NCI-H2171 (cell line): Measurements from ENCODE around the gene BAX.

Experiments
- DNase-seq: peaks from one replicate; lab custom pipeline; 2025; lab: John Stamatoyannopoulos, UW

The BAX gene

DNA sequence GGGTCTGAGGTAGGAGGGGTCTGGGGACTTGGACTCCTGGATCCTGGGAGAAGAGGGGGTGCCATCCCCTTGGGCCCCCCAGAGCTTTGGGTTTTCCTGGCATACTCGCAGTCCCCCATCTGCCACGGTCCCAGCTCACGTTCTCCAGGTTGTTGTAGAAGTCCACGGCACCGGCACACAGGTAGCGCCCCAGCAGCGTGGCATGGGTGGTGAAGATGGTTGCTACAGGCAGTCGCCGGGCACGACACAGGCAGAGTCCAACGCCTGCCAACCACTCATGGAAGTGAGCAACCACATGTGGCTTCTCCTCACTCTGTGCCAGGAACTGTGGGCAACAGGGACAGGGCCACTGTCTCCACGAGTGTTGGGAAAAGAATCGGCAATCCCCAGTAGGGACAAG, 31.0 kb downstream of the BAX start:
- DNase-seq: no peak

DNA sequence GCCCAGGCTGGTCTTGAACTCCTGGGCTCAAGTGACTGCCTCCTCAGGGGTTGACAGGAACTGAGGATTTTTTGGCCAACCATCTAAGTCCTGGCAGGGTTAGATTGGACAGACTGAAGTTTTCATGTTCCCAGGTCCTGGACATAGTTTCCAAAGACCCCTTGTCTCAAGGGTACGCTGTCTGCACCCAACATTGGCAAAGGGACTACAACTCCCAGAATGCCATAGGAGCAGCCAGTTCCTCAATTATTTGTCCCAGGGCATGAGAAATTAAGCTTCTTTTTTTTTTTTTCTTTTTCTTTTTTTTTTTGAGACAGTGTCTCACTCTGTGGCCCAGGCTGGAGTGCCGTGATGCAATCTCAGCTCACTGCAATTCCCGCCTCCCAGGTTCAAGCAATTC, 31.5 kb downstream of the BAX start:
- no peak for DNase-seq

DNA sequence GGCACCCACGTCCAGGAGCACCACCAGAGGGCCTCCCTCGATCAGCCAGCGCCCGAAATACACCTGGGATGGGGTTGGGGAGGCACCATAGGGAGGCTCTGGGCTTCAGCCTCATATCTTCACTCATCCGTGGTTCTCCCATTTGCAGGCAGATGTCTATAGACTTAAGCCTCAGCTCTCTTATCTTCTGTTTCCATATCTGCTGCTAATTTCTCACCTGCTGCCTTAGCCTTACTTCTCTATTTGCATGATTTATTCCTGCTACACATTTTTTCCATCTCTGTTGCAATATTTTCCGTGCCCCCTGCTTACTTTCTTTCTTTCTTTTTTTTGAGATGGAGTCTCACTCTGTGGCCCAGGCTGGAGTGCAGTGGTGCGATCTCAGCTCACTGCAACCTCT, 32.6 kb downstream of the BAX start:
- DNase-seq: no peak

DNA sequence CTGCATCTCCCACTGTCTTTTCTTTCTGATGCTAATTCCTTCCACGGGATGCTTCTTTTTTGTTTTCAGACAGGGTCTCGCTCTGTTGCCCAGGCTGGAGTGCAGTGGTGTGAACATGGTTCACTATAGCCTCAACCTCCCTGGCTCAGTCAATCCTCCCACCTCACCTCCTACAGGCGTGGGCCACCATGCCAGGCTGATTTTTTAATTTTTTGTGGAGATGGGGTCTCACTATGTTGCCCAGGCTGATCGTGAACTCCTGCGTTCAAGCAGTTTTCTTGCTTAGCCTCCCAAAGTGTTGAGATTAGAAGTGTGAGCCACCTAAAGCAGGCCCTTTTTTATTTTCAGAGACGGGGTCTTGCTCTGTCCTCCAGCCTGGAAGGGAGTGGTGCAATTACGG, 33.6 kb downstream of the BAX start:
- DNase-seq: no peak

DNA sequence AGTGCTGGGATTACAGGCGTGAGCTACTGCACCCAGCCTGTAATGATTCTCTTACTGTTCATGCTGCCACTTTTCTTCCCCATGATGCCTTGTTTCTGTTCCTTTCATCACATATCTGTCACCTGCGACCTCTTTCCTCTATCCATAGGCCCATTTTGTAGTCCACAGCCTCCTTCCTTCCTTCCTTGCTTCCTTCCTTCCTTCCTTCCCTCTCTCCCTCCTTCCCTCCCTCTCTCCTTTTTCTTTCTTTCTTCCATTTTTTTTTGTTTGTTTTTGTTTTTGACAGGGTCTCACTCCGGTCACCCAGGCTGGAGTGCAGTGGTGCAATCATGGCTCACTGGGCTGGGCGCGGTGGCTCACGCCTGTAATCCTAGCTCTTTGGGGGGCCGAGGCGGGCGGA, 34.2 kb downstream of the BAX start:
- no peak for DNase-seq

DNA sequence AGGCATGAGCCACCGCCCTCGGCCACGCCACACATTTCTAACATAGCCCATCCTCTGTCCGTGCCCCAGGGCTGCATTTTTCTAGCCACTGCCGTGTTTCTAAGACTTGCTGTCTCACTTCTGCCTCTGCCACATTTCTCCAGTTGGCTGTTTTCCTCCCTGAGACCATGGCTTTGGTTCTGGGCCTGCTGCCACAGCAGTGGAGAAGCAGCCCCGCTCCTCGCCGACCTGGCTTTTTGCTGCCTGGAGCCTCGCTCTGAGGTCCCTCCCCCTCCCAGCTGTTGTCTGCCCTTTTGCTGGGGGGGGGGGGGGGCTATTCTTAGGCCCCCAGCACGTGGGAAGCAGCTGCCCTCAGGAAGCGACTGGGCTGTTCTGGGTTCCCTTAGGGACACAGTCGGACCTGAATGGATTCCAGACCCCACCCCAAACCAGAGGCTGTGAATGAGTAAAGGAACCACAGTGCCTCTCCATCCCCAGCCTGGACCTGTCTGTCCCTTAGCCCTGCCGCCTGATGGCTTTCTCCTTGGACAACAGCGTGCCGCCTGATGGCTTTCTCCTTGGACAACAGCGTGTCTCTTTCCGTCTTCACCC, 35.1 kb downstream of the BAX start:
- DNase-seq: no peak

DNA sequence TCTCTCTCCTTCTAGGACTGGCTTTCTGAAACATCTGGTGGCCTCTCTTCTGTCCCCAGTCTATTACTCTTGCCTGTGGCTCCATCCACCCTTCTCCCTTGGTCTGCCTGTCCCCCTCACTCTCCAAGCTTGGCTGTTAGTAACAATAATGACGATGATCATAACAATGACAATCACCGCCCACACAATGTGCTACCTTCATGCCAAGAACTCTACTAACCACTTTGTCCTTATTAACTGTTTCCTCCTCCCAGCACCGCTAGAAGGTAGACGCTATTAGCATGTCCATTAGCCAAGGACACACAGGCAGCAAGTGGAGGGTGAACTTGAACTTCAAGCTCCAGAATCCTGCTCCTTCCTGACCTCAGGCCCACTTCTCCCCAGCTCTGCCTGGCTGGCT, 35.7 kb downstream of the BAX start:
- DNase-seq: no peak

DNA sequence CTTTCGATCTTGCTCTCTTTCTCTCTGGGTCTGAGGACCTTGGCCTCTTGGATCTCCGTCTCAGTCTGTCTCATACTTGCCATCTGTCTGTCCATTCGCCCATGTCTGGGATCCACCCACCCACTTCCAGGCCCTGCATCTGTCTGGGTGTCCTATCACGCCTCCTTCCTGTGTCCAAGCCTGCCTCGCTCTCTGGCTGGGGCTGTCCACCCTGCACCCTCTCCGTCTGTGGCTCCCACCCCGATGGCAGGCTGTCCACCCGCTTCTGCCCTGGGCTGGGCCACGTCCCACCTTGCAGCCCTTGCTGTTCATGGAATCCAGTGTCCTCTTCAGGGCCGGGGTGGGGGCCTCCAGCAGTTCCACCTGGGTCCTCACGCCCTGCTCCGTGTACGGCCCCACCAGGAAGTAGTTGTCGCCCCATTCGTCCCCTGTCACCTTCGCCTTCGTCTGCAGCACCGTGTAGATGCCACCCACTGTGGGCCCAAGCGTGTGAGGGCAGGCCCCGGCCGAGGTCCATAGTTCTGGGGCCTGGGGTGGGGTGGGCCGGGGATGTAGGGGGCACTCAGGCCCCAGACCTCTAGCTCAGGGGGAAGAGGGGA, 36.4 kb downstream of the BAX start:
- no peak for DNase-seq

DNA sequence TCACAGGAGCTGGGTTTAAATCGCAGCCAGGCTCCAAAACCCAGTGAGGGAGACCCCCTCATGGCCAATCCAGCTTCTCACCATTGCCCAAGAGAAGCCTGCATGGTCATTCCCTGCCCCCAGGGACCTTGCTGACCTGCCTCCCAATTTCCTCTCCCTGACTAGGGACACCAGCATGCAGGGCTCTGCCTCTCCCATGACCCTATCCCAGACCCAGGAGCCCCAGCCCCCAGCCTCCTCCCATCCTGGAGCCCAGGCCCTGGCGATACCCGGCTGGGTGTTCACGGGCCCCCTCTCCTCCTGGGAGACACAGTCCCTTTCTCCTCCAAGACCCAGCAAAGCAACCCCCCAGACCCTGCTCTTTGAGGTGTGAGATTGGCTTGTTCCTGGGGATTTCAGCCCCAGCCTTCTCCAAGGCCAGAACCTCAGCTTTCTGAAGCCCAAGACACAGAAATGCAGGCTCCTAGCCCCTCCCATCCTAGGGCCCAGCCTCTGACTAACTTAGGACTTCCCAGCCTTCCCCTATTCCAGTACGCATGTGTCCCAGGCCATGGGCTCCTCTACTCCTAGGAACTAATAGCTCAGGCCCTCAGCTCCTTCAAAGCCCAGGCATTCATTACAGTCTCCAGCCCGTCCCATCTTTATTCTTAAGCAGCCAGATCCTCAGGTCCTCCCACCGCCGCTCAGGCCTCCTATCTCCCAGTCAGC, 37.4 kb downstream of the BAX start:
- no peak for DNase-seq

DNA sequence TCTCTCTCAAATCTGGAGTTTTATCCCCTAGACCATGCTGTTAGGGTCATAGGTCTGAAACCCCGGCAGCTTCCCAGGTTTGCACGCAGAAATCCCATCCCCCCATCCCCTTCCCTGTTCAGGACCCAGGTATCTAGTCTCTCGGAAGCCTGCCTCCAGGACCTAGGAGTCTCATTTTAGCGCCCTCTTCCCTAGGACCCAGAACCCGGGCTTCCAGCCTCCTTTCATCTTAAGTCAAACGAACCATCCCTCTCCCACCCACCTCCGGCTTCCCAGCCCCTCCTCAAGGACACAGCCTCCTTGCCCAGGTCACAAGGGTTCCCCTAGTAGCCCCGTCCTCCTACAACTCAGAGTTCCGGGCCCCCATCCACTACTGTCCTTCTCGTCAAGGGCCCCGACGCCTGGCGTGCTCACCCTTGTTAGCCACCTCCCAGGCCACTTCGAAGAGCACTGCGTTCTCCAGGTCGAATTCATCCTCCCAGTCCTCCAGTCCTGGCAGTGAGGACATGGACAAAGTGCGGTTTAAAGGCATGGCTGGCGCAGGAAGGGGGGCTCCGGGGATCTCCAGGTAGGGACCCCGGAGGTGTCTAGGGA, 38.0 kb downstream of the BAX start:
- DNase-seq: no peak

DNA sequence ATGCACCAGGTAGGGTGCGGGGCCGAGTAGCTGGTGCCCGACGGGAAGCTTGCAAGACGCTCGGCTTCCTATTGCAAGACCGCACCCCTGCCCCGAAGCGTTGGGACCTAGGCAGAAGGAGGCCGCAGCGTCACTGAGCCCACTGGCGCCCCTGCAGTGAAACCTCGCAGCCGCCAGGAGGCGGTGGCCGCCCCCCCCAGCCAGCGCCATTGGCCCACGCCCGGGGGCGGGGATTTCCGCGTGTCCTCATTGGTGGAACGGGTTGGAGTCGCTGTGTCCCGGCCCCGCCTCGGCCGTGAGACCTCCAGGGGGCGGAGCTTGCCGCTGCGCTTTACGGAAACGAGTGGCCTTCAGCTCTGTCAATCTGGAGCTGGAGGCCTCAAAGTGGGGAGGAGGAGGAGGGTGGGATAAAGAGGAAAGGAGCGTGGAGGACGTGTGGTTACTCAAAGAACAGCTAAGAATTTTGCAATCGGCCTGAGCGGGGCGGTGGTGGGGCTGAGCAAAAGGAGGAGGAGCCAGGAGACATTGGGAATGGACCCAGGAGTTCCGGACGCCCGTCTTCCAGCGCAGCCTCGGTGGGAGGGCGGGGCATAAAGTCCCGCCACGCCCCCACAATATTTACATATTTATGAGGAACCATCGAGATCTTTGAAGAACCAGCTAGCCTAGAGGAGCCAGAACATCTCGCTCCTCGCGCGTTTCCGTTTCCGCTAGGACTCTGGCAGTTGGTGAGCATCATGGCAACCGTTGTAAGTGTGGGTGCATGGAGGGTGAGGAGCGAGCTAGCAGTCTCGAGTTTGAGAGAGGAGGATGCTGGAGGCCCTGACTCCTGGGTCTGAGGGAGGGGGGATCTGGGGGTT, 38.7 kb downstream of the BAX start, which contains the start of the genes GYS1 and RUVBL2:
GYS1 (minus strand) TSS at position 135 of the 860 bp plus-strand sequence. CDS start 197 bp downstream, outside the sequence.
RUVBL2 (plus strand) TSS at position 713 of the 860 bp plus-strand sequence; CDS start at position 738, 25 bp downstream.
- peak; percentile 99 for DNase-seq

DNA sequence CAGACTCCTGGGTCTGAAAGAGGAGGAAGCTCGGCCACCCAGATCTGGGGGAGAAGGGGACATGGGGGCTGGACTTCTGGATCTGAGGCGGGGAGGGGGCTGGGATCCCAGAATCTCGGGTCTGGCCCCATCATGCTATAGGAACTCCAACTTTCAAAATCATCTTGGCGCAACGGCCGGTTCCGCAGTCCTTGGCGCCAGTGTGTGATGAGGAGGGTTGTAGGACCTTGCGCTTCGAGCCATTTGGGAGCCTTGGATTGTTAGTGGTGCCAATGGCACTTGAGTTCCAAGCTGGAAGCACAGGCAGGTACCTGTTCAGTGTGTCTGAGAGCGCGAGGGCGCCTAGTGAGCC, 39.3 kb downstream of the BAX start:
- no peak for DNase-seq

DNA sequence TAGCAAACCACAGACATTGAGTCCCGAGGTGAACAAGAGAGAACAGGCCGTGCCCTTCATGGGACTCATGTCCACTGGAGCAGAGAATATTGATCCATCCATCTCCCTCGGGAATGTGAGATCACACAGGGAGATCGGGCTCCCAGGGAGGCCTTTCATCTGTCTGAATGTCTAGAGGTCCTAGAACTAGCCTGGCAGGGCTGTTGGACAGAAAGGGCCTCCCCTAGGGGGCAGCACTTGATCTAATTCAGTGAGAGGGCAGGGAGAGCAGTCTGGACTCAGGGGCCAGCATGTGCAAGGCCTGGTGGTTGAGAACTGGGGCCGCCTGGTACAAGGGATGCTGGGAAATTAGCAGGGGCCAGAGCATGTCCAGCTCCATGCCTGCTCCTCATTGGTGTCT, 43.3 kb downstream of the BAX start:
- DNase-seq: no peak

DNA sequence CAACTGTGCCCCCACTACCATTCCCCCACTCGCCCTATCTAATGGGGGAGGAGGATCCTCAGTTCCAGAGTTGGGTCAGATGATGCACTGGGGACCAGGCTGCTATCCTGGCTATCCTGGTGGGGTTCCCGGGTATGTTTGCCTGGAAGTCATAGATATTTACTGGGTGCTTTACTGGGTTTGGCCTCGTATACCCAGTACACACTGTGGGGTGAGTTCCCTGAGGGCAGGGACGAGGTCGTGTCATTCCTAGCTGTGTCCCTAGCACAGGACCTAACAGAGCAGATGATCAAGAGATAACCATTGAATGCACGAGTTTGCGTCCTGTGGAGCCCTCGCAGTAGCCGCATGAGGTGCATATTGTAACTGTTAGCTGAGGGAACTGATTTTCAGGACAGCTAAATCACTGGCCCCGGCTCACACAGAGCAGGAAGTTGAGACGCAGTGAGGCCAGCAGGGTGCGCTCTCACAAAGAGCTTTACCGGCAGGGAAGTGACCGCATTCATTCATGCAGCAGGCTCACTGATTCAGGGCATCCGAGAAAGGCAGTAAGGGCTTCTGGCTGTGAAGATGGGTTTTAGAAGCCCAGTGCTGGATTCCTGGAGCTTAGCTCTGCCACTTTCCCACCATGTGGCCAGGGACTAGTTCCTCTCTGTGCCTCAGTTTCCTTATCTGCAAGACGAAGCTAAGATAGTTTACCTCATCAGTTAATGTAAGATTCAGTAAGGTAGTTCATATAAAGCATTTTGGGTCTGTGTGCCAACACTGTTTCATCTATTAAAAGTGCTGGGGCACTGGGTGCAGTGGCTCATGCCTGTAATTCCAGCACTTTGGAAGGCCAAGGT, 45.0 kb downstream of the BAX start:
- no peak for DNase-seq

DNA sequence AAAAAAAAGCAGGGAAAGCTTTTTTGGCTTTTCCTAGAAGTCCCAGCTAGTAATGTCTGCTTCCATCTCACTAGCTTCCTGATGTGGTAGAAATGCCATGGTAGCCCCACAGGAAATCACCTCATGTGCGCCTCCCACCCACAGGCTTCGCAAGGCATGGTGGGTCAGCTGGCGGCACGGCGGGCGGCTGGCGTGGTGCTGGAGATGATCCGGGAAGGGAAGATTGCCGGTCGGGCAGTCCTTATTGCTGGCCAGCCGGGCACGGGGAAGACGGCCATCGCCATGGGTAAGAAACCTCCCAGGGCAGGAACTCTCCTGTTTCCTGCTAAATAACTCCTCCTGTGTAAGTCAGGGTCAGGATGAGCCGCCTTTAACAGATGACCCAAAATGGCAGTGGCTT, 49.5 kb downstream of the BAX start:
- DNase-seq: no peak

DNA sequence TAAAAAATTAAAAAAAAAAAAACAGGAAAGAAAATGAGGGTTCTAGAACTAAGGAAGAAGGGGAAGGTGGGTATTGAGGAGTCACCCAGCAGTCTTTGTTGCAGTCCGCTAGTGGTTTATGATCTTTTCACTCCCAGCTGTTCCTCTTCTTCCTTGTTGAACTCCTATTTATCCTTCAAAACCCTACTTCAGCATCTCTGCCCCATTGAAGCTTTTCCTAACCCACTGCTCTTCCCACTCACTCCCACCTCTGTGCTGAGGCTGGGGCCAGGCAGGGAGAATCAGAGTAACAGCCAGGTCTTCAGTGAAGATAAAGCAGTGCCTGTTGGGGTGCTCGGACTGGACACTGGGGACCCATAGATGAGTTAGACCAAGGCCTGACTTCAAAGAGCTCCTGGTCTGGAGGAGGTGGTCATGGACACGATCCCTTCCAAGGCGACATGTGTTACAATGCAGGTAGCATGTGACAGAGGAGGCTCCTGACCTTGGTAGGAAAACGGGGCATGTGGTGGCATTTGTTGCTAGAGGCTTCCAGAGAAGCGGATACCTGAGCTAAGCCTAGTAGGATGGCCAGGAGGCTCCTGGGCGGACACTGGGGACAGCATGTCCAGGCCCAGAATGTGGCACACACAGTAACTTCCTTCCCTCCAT, 50.4 kb downstream of the BAX start:
- DNase-seq: no peak

DNA sequence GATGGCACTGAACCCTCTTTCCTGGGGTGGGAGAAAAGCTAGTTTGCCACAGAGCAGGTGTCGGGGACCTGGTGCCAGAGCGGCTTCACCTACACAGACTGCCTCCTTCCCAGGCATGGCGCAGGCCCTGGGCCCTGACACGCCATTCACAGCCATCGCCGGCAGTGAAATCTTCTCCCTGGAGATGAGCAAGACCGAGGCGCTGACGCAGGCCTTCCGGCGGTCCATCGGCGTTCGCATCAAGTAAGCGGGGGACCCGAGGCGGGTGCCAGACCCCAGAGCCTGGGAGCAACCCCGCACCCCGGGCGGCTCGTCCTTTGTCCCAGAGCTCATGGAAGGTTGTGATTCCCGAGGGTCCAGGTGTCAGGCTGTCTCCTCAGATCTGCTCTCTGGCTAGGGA, 52.2 kb downstream of the BAX start:
- DNase-seq: no peak

DNA sequence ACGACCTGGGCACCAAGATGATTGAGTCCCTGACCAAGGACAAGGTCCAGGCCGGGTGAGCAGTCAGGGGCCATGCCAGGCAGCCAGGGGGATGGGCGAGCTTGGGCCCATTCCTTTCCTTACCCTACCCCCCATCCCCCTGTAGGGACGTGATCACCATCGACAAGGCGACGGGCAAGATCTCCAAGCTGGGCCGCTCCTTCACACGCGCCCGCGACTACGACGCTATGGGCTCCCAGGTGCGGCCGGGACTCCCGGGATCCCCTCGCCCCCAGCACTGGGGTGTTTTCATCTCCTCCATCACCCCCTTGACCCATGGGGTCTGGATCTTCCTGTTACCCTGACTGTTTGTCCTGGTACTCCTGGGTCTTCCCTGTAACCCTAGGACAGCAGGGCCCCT, 55.2 kb downstream of the BAX start:
- DNase-seq: no peak

DNA sequence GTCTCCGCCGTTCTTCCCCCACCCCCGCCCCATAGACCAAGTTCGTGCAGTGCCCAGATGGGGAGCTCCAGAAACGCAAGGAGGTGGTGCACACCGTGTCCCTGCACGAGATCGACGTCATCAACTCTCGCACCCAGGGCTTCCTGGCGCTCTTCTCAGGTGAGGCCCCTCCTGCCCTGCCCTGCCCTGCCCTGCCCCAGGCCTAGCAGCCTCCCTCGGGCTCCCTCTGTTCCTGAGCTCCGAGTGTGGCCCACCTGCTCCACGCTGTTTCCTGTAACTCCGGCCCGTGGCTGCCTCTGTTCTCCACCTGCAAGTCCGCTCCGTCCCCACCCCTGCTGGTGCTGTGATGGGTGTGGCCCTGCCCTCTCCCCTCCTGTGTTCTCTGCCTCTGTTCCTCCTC, 55.8 kb downstream of the BAX start:
- DNase-seq: no peak

DNA sequence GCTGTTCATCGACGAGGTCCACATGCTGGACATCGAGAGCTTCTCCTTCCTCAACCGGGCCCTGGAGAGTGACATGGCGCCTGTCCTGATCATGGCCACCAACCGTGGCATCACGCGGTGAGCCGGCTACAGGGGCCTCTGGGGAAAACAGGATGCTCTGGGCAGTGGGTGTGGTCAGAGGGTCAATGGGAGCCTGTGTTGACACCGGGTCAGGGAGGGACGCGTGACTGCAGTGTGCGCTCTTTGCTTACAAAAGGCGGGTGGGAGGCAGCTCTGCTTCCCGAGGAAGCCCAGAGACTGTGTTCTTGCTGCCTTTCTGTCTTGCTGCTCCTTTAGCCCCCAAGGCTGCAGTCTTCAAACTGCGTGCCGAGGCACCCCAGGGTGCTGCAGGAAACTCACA, 56.5 kb downstream of the BAX start:
- no peak for DNase-seq
